ENCODE measurements around the gene NUDT14.

DNA sequence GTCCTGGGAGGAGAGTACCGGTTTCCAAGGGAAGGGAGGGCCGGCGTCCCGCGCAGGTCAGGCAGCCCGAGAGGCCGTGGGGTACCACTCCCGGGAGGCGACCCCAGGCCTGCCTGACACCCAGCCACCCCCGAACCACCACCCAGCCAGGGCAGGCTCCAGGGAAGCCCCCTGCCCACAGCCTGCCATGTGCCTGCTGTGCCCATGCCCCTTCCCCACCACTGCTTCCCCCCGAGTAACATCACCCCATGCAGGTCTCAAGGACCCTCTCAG is 2.3 kb downstream of the NUDT14 start:
- TF ChIP-seq CTCF (conservative IDR thresholded peaks at IDR 0.05; ENCODE audit: low read depth, low read length) (no peak), ELK1 (IDR thresholded peaks at IDR 0.05; ENCODE audit: borderline replicate concordance, low read depth, low read length) (no peak), POLR2A (IDR thresholded peaks at IDR 0.05; ENCODE audit: low read depth, low read length) (no peak), CEBPB (IDR thresholded peaks at IDR 0.05; ENCODE audit: low read depth, low read length) (no peak), SMC3 (IDR thresholded peaks at IDR 0.05; ENCODE audit: low read depth, low read length) (no peak), MAFK (IDR thresholded peaks at IDR 0.05; ENCODE audit: low read depth, low read length) (no peak), RFX5 (IDR thresholded peaks at IDR 0.05; ENCODE audit: low read depth, low read length) (no peak), MAZ (IDR thresholded peaks at IDR 0.05; ENCODE audit: borderline replicate concordance, low read depth, low read length) (no peak)
- TF ChIP-seq, protein P1, sequence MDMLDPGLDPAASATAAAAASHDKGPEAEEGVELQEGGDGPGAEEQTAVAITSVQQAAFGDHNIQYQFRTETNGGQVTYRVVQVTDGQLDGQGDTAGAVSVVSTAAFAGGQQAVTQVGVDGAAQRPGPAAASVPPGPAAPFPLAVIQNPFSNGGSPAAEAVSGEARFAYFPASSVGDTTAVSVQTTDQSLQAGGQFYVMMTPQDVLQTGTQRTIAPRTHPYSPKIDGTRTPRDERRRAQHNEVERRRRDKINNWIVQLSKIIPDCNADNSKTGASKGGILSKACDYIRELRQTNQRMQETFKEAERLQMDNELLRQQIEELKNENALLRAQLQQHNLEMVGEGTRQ (IDR thresholded peaks at IDR 0.05; ENCODE audit: low read depth, low read length), result no peak
